ENCODE measurements around the gene TXNRD1.

Gene TXNRD1

DNA sequence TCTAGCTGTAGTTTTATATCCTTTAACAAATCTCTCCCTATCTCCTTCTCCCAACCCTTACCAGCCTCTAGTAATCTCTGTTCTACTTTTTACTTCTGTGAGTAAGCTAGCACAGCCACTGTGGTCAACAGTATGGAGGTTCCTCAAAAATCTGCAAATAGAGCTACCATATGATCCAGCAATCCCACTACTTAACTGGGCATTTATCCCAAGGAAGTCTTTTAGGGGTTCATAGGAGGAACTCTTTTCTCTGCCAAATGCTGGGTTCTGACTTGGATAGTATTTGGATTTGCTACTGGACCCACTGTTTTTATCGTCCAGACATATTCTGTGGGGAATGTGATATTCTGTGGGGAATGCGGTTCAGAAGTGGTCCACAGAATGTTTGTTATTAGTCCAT is 129.1 kb downstream of the TXNRD1 start:
- no peaks in the 10 kb centered on the region for H3K27me3 ChIP-seq (ENCODE audit: insufficient read depth, poor library complexity, severe bottlenecking)
- H3K27ac ChIP-seq (replicated peaks), result no peak overlapping the region
- no peak overlapping the region for H3K4me3 ChIP-seq (replicated peaks; ENCODE audit: insufficient read depth, low read length)
- TF ChIP-seq SPI1 (IDR thresholded peaks at IDR 0.05; ENCODE audit: borderline replicate concordance, low read depth), result no peak
- TF ChIP-seq, protein P1, sequence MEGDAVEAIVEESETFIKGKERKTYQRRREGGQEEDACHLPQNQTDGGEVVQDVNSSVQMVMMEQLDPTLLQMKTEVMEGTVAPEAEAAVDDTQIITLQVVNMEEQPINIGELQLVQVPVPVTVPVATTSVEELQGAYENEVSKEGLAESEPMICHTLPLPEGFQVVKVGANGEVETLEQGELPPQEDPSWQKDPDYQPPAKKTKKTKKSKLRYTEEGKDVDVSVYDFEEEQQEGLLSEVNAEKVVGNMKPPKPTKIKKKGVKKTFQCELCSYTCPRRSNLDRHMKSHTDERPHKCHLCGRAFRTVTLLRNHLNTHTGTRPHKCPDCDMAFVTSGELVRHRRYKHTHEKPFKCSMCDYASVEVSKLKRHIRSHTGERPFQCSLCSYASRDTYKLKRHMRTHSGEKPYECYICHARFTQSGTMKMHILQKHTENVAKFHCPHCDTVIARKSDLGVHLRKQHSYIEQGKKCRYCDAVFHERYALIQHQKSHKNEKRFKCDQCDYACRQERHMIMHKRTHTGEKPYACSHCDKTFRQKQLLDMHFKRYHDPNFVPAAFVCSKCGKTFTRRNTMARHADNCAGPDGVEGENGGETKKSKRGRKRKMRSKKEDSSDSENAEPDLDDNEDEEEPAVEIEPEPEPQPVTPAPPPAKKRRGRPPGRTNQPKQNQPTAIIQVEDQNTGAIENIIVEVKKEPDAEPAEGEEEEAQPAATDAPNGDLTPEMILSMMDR (IDR thresholded peaks at IDR 0.05; ENCODE audit: insufficient read depth, low read length), result no peak
- TF ChIP-seq GABPA (IDR thresholded peaks at IDR 0.05; ENCODE audit: low read depth), result no peak
- TF ChIP-seq, protein P2, sequence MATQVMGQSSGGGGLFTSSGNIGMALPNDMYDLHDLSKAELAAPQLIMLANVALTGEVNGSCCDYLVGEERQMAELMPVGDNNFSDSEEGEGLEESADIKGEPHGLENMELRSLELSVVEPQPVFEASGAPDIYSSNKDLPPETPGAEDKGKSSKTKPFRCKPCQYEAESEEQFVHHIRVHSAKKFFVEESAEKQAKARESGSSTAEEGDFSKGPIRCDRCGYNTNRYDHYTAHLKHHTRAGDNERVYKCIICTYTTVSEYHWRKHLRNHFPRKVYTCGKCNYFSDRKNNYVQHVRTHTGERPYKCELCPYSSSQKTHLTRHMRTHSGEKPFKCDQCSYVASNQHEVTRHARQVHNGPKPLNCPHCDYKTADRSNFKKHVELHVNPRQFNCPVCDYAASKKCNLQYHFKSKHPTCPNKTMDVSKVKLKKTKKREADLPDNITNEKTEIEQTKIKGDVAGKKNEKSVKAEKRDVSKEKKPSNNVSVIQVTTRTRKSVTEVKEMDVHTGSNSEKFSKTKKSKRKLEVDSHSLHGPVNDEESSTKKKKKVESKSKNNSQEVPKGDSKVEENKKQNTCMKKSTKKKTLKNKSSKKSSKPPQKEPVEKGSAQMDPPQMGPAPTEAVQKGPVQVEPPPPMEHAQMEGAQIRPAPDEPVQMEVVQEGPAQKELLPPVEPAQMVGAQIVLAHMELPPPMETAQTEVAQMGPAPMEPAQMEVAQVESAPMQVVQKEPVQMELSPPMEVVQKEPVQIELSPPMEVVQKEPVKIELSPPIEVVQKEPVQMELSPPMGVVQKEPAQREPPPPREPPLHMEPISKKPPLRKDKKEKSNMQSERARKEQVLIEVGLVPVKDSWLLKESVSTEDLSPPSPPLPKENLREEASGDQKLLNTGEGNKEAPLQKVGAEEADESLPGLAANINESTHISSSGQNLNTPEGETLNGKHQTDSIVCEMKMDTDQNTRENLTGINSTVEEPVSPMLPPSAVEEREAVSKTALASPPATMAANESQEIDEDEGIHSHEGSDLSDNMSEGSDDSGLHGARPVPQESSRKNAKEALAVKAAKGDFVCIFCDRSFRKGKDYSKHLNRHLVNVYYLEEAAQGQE (IDR thresholded peaks at IDR 0.05; ENCODE audit: insufficient replicate concordance, low read depth), result no peak
- no peak for TF ChIP-seq POLR2AphosphoS5 (IDR thresholded peaks at IDR 0.05; ENCODE audit: low read depth)
- no peak for DNase-seq (ENCODE audit: low read depth in 1 of 2, low spot score in 1 of 2)

DNA sequence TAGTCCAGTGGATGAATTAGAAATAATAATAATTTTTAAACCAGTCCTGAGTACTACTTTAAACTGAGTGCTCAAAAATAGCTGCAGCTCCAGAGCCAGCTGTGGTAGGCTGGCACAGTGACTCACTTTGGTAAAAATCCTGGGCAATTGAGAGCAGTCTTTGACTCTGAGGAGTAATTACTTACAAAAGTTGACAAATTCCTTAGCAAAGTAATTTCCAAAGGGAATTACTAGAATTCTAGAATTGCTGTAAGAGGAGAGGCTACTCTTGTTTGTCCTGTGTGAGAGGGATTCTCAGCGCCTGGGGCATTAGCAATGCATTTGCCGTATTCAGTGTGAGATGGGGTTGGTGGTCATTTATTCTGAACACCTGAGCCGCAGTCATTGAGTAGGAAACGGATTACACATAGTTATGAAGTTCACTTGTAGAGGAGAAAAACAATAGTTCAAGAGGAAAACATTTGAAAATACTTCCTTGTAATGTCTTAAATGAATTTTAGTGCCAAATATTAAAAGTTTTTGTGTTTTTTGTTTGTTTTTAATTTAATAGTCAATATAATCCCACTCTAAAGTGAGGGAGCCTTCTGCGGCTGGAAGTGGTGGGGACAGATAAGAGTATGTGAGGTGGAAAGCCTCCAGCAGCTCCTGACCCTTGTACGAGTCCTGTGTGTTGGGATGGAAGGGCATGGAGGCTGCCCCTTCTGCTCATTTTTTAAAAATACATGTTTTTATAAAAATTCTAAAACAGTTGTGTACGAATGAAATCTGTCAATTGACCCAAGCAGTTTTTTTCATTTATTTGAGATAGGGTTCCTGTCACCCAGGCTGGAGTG is 129.9 kb downstream of the TXNRD1 start:
- no peak for TF ChIP-seq SPI1 (IDR thresholded peaks at IDR 0.05; ENCODE audit: borderline replicate concordance, low read depth)
- TF ChIP-seq, protein P1 (IDR thresholded peaks at IDR 0.05; ENCODE audit: insufficient read depth, low read length), result no peak
- TF ChIP-seq GABPA (IDR thresholded peaks at IDR 0.05; ENCODE audit: low read depth), result no peak
- no peak for TF ChIP-seq POLR2AphosphoS5 (IDR thresholded peaks at IDR 0.05; ENCODE audit: low read depth)
- TF ChIP-seq, protein P2 (IDR thresholded peaks at IDR 0.05; ENCODE audit: insufficient replicate concordance, low read depth), result no peak
- Histone ChIP-seq H3K27me3 (ENCODE audit: insufficient read depth, poor library complexity, severe bottlenecking) (no peaks in the 10 kb centered on the region), H3K27ac (replicated peaks) (no peak overlapping the region), H3K4me3 (replicated peaks; ENCODE audit: insufficient read depth, low read length) (no peak overlapping the region)
- DNase-seq (ENCODE audit: low read depth in 1 of 2, low spot score in 1 of 2), result no peak

DNA sequence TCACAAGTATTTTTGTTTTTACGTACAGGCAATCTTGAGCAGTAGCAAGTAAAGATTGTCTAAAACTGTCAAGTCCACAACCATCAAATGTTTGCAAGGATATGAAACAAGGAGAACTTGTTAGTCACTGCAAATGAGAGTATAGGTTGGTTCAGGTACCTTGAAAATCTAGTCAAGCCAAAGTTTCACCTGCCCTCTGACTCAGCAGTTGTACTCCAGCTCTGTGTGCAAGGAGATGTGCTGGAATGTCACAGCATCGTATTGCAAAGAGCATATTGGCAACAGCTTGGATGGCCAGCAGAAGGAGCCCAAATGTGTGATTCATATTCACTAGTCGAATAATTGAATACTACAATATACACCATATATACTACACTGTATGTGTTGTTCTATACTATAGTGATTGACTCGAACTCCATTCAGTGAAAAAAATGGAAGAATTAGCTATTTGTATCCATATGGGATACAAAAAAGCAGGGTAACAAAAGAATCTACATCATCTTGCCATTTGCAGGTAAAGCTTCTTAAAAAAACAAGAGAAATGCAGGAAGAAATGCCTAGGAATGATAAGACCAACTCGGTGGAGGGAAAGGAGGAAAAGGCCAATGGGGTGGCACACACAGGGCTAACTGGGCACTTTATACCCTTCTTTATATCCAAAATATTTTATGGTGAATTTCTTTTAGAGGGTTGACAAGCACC is 131.9 kb downstream of the TXNRD1 start:
- no peak overlapping the region for H3K27ac ChIP-seq (replicated peaks)
- H3K4me3 ChIP-seq (replicated peaks; ENCODE audit: insufficient read depth, low read length), result no peak overlapping the region
- no peak for DNase-seq (ENCODE audit: low read depth in 1 of 2, low spot score in 1 of 2)
- TF ChIP-seq SPI1 (IDR thresholded peaks at IDR 0.05; ENCODE audit: borderline replicate concordance, low read depth) (no peak), POLR2AphosphoS5 (IDR thresholded peaks at IDR 0.05; ENCODE audit: low read depth) (no peak), GABPA (IDR thresholded peaks at IDR 0.05; ENCODE audit: low read depth) (no peak)
- TF ChIP-seq, protein P2 (IDR thresholded peaks at IDR 0.05; ENCODE audit: insufficient replicate concordance, low read depth), result no peak
- TF ChIP-seq, protein P1 (IDR thresholded peaks at IDR 0.05; ENCODE audit: insufficient read depth, low read length), result no peak
- H3K27me3 ChIP-seq (ENCODE audit: insufficient read depth, poor library complexity, severe bottlenecking), result no peaks in the 10 kb centered on the region

All from HL-60 (cell line).